Karpas-422 (cell line): ENCODE results near the gene TTC33. TPM values are rescaled to one million over a fixed set of nuclear protein-coding genes. Genes with fewer than 3 reads are reported as not detected.

Experiments used
- DNase-seq: peaks from one replicate; pipeline ENCODE4 v3.0.0-alpha.2; 2015
- H2AFZ ChIP-seq: fragments of 200-600 bp; sonication (generic); 2 replicates; pipeline ENCODE4 v1.6.1; 2014; ENCODE audit warnings: antibody characterized with exemption, low read length, mixed read lengths
- H3K27ac ChIP-seq: fragments of 200-600 bp; sonication (generic); 2 replicates; pipeline ENCODE4 v1.5.1; 2014; ENCODE audit warnings: mild to moderate bottlenecking, low read length, moderate library complexity
- H3K27me3 ChIP-seq: fragments of 200-600 bp; sonication (generic); 2 replicates; pipeline ENCODE4 v1.6.1; 2014; ENCODE audit warnings: low read length, mixed read lengths
- H3K36me3 ChIP-seq: fragments of 200-600 bp; sonication (generic); 2 replicates; pipeline ENCODE4 v1.6.1; 2014; ENCODE audit warnings: low read length, mixed read lengths; ENCODE audit not compliant: insufficient read depth
- H3K4me1 ChIP-seq: fragments of 200-600 bp; sonication (generic); 2 replicates; pipeline ENCODE4 v1.6.1; 2014; ENCODE audit warnings: mild to moderate bottlenecking, low read length, mixed read lengths
- H3K4me2 ChIP-seq: fragments of 200-600 bp; sonication (generic); 2 replicates; pipeline ENCODE4 v1.6.1; 2014; ENCODE audit warnings: low read length, low read depth, mild to moderate bottlenecking; ENCODE audit not compliant: poor library complexity, severe bottlenecking
- H3K4me3 ChIP-seq: fragments of 200-600 bp; sonication (generic); 2 replicates; pipeline ENCODE4 v1.5.1; 2014; ENCODE audit warnings: mild to moderate bottlenecking, antibody characterized with exemption, low read length, mixed read lengths
- H3K79me2 ChIP-seq: fragments of 200-600 bp; sonication (generic); 2 replicates; pipeline ENCODE4 v1.6.1; 2014; ENCODE audit warnings: mild to moderate bottlenecking, low read length, mixed read lengths
- H3K9ac ChIP-seq: fragments of 200-600 bp; sonication (generic); 2 replicates; pipeline ENCODE4 v1.6.0; 2014; ENCODE audit warnings: low read length
- H3K9me2 ChIP-seq: fragments of 200-600 bp; sonication (generic), shearing (Covaris generic); replicated peaks from 2 replicates; pipeline ENCODE4 v1.6.0; 2014; ENCODE audit warnings: mild to moderate bottlenecking, low read length, moderate library complexity; ENCODE audit not compliant: insufficient read depth
- H3K9me3 ChIP-seq: fragments of 300-700, 200-600 bp; sonication (generic); 2 replicates; pipeline ENCODE4 v1.6.1; 2014; ENCODE audit warnings: low read length, mixed read lengths
- H4K20me1 ChIP-seq: fragments of 200-600 bp; sonication (generic); 2 replicates; pipeline ENCODE4 v1.6.1; 2014; ENCODE audit warnings: mild to moderate bottlenecking, antibody characterized with exemption, low read length, low read depth; ENCODE audit not compliant: insufficient read depth
- total RNA-seq: library from RNA; depleted of rRNA; stranded (reverse); fragments of >200 nt; shearing (Covaris generic); gene quantifications from 2 replicates; pipeline ENCODE4 v1.2.3, GENCODE V29; 2014; ENCODE audit warnings: low replicate concordance

Gene TTC33
- total RNA-seq, 1 experiment from 2014 or later = 18.5 TPM

DNA sequence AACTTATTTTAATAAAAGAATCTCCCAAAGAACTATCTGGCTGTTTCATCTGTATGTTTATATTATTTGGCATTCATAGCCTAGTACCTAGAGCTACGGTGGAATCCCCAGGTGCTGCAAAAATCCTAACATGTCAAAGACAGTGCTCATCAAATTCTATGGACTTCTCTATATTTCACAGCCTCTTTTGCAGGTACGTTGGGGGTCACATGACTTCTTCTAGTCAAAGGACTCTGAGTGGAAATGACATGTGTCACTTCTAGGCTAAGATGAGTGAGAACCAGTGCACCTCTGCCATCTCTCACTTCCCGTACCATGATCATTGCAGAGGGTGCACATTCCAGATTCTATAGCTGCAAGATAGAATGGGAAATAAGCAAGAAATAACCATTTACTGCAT, 148.6 kb downstream of the TTC33 start:
- no peak for DNase-seq
- Histone ChIP-seq H3K9me3 (no peaks in the 10 kb centered on the region), H3K4me2 (no peak overlapping the region), H3K4me1 (no peaks in the 10 kb centered on the region), H2AFZ (no peak overlapping the region), H3K27ac (no peak overlapping the region), H3K9me2 (no peaks in the 10 kb centered on the region), H3K9ac (no peak overlapping the region), H4K20me1 (no peaks in the 10 kb centered on the region), H3K4me3 (no peak overlapping the region), H3K36me3 (no peaks in the 10 kb centered on the region), H3K27me3 (no peaks in the 10 kb centered on the region), H3K79me2 (no peaks in the 10 kb centered on the region)

DNA sequence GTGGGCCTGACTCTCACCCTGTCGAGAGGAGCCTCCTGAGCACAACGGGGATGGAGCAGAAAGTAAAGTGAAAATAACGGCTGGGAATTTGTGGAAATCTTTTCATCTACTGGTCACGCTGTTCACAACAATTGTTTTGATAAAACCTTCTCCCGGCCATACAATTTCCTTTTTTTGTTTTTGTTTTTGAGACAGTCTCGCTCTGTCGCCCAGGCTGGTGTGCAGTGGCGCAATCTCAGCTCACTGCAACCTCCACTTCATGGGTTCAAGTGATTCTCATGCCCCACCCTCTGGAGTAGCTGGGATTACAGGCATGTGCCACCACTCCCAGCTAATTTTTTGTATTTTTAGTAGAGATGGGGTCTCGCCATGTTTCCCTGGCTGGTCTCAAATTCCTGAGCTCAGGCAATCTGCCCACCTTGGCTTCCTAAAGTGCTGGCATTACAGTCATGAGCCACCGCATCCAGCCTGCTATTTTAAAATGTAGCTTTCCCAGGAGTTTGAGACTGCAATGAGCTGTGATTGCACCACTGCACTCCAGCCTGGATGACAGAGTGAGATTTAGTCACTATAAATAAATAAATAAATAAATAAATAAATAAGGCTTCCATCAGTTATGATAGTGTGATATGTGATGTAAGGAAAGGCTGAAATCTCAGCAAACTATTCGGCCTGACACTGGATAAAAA, 149.5 kb downstream of the TTC33 start:
- H3K9ac ChIP-seq = no peak overlapping the region

DNA sequence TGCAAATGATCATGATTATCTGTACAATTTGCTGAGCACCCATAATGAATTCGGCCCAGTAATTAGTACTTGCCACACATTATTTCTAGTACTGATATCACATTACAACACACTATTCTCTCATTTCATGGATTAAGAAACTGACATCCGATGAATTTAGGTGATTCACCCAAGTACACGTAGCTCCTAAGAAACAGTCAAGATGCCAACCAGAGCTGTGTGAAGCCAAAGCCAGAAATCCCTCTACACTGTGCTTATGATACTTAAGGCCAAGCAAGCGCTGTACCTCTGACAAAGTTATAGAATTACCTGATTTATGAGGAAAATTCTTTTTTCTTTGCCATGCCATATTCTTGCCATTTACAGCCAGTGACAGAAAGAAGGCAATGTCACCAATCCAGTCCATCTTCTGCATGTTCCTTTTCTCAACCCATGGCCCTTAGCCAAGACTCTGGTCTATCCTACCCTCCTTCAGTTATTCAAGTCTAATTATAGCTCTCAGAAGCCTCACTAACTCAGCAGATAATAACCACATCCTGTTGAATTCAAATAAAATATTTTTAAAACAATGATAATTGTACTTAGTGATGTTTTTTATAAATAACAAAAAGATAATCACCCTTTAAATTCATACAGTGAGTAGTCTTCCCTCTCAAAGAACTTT, 150.3 kb downstream of the TTC33 start:
- no peaks in the 10 kb centered on the region for H3K4me1 ChIP-seq
- H3K4me3 ChIP-seq = no peak overlapping the region
- H3K9me2 ChIP-seq = no peaks in the 10 kb centered on the region
- no peak for DNase-seq
- H3K9ac ChIP-seq = no peak overlapping the region
- no peaks in the 10 kb centered on the region for H3K36me3 ChIP-seq
- no peak overlapping the region for H3K27ac ChIP-seq
- H3K9me3 ChIP-seq = no peaks in the 10 kb centered on the region
- no peaks in the 10 kb centered on the region for H3K27me3 ChIP-seq
- H2AFZ ChIP-seq = no peak overlapping the region
- H3K4me2 ChIP-seq = no peak overlapping the region
- no peaks in the 10 kb centered on the region for H4K20me1 ChIP-seq
- no peaks in the 10 kb centered on the region for H3K79me2 ChIP-seq

More for the DNA sequence above, 149.5 kb downstream of the TTC33 start:
- Histone ChIP-seq H3K27me3 (no peaks in the 10 kb centered on the region), H2AFZ (no peak overlapping the region), H3K27ac (no peak overlapping the region), H3K4me3 (no peak overlapping the region), H3K9me3 (no peaks in the 10 kb centered on the region), H3K36me3 (no peaks in the 10 kb centered on the region), H4K20me1 (no peaks in the 10 kb centered on the region), H3K4me2 (no peak overlapping the region), H3K9me2 (no peaks in the 10 kb centered on the region), H3K4me1 (no peaks in the 10 kb centered on the region), H3K79me2 (no peaks in the 10 kb centered on the region)
- DNase-seq = no peak

DNA sequence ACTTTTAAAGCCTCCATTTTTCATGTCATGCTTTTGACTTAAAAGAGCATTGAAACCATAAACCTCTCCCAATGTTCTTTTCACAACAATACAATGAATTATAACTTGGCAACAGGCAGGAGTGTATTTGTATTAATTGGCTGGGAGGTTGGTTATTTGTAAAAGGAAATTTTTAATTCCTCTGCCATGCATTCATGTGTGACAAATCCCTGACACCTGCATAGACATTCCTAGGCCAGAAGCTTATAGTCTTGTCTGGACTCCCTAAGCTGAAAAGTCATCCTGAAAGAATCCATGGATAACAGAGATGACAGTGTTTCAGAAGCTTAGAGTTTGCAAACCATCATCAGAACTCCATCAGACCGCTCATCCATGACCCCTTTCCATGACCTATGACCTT, 152.4 kb downstream of the TTC33 start:
- Histone ChIP-seq H3K9ac (no peak overlapping the region), H3K27me3 (no peaks in the 10 kb centered on the region), H2AFZ (no peak overlapping the region), H3K9me2 (no peaks in the 10 kb centered on the region), H3K4me1 (no peaks in the 10 kb centered on the region), H3K79me2 (no peaks in the 10 kb centered on the region), H3K4me3 (no peak overlapping the region), H3K9me3 (no peaks in the 10 kb centered on the region), H3K27ac (no peak overlapping the region), H3K4me2 (no peak overlapping the region), H3K36me3 (no peaks in the 10 kb centered on the region), H4K20me1 (no peaks in the 10 kb centered on the region)
- no peak for DNase-seq

DNA sequence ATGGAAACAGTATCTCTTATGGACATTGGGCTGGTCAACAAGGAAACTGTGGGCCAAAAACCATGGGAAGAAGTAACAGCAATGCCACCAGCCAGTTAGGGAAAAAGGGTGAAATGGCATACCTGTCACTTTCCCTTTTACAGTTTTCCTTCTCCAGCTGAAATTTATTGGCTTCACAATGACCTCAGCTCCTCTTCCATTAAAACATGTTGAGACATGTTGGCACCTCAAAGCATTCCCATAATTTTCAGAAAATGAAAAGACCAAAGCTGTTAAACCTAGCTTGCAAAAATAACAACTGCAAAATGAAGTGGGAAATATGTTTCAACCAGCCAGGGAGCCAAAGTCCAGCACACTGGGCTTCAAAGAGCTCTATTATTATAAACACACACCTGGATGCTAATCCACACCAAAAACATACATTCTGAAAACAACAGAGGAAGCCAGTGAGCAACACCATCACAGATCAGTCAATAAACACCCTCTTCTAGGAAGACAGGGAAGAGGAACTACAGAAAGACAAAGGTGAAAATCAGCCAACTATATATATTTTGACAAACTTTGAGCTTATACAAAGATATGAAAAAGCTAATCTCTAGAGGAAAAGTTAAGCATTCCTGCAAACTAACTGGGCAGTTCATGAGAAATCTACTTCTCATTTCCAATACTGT, 154.4 kb downstream of the TTC33 start:
- Histone ChIP-seq H3K9me3 (no peaks in the 10 kb centered on the region), H3K9me2 (no peaks in the 10 kb centered on the region), H3K4me3 (no peak overlapping the region), H2AFZ (no peak overlapping the region), H3K27ac (no peak overlapping the region), H3K9ac (no peak overlapping the region), H3K27me3 (no peaks in the 10 kb centered on the region), H3K79me2 (no peaks in the 10 kb centered on the region), H3K4me1 (no peaks in the 10 kb centered on the region), H3K36me3 (no peaks in the 10 kb centered on the region), H4K20me1 (no peaks in the 10 kb centered on the region), H3K4me2 (no peak overlapping the region)
- no peak for DNase-seq

DNA sequence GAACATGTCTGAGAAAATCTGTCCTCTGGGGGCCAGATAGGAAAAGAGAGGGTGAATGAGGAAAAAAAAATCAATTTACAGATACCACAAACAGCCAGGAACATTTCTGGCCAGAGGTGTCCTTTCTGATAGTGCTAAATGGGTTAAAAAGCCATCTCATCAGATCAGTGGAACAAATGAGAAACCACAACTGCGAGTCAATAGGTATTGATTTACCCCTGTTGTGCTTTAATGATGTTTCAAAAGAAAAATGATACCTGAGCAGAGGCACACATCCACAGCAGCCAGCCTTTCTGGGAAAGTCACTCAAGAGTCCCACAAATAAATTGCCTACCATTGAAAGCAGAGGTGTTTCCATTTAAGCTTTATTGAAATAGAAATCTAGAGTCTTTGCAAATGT, 155.4 kb downstream of the TTC33 start:
- no peak overlapping the region for H3K9ac ChIP-seq

DNA sequence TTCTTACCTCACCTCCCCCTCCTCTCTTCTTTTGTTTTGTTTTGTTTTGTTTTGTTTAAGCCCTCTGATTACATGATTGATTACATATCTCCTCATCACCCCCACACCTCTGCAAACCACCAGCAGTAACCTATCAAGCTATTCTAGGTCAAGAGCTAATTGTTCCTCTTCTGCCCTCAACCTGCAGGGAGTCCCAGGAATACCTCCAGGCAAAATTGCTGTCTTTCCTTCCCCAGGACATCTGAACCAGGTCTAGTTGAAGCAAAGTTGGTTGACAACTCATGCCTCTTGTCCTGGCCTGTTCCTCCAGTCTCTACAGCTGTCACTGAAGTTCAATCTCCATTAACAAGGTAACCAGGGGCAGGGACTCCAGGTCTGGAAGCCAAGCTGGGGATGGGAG, 156.1 kb downstream of the TTC33 start:
- no peak for DNase-seq
- no peak overlapping the region for H3K4me2 ChIP-seq
- H3K27me3 ChIP-seq = no peaks in the 10 kb centered on the region
- H3K27ac ChIP-seq = no peak overlapping the region
- H3K36me3 ChIP-seq = no peaks in the 10 kb centered on the region
- H4K20me1 ChIP-seq = no peaks in the 10 kb centered on the region
- H3K79me2 ChIP-seq = no peaks in the 10 kb centered on the region
- H3K4me3 ChIP-seq = no peak overlapping the region
- no peak overlapping the region for H3K9ac ChIP-seq
- no peaks in the 10 kb centered on the region for H3K4me1 ChIP-seq
- H3K9me2 ChIP-seq = no peaks in the 10 kb centered on the region
- H2AFZ ChIP-seq = no peak overlapping the region
- no peaks in the 10 kb centered on the region for H3K9me3 ChIP-seq

More for the DNA sequence above, 155.4 kb downstream of the TTC33 start:
- Histone ChIP-seq H3K9me3 (no peaks in the 10 kb centered on the region), H3K79me2 (no peaks in the 10 kb centered on the region), H3K36me3 (no peaks in the 10 kb centered on the region), H2AFZ (no peak overlapping the region), H3K27ac (no peak overlapping the region), H3K4me1 (no peaks in the 10 kb centered on the region), H3K9me2 (no peaks in the 10 kb centered on the region), H3K4me3 (no peak overlapping the region), H3K27me3 (no peaks in the 10 kb centered on the region), H3K4me2 (no peak overlapping the region), H4K20me1 (no peaks in the 10 kb centered on the region)
- no peak for DNase-seq

DNA sequence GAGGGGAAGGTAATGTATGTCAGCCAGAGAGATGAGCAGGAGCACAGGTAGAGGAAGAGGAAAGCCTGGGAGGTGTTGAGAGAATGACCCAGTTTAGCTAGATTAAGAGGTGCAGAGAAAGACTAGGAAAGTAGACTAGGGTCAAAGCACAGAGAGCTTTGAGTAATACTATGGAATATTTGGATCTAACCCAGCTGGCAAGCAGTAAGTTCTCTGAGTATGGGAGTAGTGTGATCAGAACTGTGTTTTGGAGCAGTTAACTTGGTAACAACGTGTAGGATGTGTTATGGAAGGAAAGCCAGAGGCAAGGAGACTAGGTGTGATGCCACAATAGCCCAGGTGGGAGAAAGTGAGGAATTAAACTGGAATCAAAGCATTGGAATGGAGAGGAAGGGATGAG, 160.9 kb downstream of the TTC33 start:
- no peaks in the 10 kb centered on the region for H3K79me2 ChIP-seq
- no peak overlapping the region for H3K4me3 ChIP-seq
- H3K9me3 ChIP-seq = no peaks in the 10 kb centered on the region
- no peaks in the 10 kb centered on the region for H4K20me1 ChIP-seq
- H3K4me2 ChIP-seq = no peak overlapping the region
- no peaks in the 10 kb centered on the region for H3K27me3 ChIP-seq
- 0 out of 2 replicates have a peak, but pooled peaks cover 2% of the 10 kb centered on the region for H3K4me1 ChIP-seq
- no peak overlapping the region for H3K27ac ChIP-seq
- H3K9me2 ChIP-seq = no peaks in the 10 kb centered on the region
- no peak for DNase-seq
- no peak overlapping the region for H3K9ac ChIP-seq
- no peak overlapping the region for H2AFZ ChIP-seq
- no peaks in the 10 kb centered on the region for H3K36me3 ChIP-seq
